Activated CD8-positive, alpha-beta memory T cell treated with anti-CD3 and anti-CD28 coated beads, Interleukin-2, amount 50 U/mL, for 24 hours (primary cell): Measurements from ENCODE around the gene DGUOK.
"Not testable (repeated sequence)": the region's sequence is repeated elsewhere in the genome, so short reads cannot be mapped to it uniquely, and the experiment has no call there.

ENCODE experiments used
- DNase-seq: peaks from one replicate; pipeline ENCODE4 v3.0.0-alpha.2; 2020; ENCODE audit errors: extremely low read depth

Gene DGUOK

DNA sequence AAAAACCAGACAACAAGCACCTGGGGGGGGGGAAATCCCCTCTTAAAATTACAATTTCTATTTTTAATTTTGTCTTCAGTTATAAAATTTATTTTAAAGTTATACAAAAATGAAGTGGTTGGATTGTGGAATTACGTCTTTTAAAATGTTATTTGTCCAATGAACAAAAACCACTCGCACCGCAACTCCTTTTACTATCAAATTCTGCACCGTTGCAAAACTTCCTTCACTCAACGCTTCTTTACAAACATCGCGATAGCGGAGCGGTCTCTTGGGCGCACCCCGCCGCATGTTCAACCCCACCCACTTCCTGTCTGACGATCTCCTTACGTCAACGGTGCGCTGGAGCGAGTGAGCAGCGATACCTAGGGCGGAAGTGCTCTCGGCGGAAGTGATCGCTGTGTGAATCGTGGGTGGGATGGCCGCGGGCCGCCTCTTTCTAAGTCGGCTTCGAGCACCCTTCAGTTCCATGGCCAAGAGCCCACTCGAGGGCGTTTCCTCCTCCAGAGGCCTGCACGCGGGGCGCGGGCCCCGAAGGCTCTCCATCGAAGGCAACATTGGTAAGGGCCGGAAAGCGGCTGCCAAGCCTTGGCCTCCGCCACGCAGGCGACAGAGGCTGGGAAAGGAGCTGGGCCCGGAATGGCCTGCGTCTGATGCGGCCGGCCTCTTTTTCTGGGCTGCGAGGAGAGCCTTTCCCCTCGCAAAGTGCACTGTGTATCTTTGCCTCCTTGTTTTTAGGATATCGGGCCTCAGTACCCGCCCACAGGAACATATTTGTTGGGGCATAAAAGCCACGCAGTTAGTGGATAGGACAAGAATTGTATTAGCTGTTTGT is at the start of gene DGUOK:
Gene DGUOK (plus strand): TSS at position 388 of the 835 bp plus-strand sequence. CDS start 31 bp downstream, at position 419.
- peak; percentile 95 for DNase-seq

DNA sequence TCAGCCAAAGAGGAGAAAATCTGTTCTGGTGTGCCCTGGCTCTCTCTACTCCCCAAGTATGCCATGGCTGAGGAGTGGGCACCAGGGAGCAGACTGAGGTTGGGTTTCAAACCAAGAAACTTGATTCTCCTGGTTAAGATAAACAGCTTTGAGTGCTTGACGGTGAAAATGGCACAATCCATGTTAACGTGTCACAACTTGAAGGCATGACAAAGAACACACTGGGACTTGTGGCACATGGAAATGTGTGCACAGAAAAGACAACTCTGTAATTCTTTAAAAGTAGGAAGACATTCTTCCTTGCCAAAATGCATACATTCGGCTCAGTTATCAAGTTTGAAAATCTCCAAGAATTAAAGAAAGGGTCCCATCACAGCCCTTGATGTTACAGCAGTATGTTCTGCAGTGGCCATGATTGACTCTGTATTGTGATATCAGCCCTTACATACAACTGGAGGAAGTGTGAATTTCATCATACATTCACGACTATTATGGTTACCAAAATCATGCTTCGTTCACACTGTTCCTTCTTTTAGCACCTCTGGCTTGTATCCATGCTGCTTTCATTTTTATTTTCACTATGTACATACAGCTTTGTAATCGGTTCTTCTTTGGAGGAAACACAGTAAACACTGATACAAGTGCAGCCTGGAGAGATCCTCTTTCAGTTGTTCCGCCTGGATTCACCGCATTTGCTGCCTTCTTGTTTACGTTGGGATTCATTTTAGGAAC is 49.4 kb upstream of the DGUOK start:
- no peak for DNase-seq

DNA sequence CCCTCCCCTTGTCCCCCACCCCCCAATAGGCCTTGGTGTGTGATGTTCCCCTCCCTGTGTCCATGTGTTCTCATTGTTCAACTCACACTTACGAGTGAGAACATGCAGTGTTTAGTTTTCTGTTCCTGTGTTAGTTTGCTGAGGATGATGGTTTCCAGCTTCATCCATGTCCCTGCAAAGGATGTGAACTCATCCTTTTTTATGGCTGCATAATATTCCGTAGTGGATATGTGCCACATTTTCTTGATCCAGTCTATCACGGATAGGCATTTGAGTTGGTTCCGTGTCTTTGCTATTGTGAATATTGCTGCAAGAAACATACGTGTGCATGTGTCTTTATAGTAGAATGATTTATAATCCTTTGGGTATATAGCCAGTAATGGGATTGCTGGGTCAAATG is 48.7 kb upstream of the DGUOK start:
- DNase-seq = not testable (repeated sequence)

DNA sequence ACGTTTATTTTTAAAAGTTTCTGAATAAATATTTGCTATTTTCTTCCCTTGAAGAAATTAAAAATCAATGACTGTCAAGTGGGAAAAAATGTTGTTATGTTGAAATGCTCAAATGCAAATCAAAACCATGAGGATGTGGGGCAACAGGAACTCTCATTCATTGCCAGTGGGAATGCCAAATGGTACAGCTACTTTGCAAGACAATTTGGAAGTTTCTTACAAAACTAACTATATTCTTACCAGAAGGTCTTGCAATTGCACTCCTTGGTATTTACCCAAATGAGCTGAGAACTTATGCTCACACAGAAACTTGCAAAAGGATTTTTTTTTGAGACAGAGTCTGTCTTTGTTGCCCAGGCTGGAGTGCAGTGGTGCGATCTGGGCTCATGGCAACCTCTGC is 41.3 kb upstream of the DGUOK start:
- DNase-seq = no peak

DNA sequence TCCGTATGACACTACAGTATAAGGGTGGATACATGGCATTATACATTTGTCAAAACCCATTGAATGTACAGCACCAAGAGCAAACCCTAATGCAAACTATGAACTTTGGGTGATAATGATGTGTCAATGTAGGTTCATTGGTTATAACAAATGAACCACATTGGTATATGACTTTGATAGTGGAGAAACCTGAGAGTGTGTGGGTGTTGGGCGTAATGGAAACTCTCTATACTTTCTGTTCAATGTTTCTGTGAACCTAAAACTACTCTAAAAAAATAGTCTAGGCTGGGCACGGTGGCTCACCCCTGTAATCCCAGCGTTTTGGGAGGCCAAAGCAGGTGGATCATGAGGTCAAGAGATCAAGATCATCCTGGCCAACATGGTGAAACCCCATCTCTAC is 40.3 kb upstream of the DGUOK start:
- DNase-seq = peak; percentile 27

DNA sequence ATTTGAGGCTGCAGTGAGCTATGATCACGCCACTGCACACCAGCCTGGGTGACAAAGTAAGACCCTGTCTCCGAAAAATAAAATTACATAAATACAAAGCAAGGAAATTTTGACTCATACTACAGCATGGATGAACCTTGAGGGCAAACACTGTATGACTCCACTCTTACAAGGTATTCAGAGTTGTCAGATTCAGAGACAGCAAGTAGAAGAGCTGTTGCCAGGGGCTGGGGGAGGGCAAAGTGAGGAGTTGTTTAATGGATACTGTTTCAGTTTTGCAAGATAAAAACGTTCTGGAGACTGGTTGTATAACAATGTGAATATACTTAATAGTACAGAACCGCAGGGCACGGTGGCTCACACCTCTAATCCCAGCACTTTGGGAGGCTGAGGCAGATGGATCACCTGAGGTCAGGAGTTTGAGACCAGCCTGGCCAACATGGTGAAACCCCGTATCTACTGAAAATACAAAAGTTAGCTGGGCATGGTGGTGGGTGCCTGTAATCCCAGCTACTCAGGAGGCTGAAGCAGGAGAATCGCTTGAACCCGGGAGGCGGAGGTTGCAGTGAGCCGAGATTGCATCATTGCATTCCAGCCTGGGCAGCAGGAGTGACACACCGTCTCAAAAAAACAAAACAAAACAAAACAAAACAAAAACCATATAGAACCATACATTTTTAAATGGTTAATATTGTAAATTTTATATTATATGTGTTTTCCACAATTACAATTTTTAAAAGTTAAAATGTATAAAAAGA is 38.9 kb upstream of the DGUOK start:
- DNase-seq = not testable (repeated sequence)

DNA sequence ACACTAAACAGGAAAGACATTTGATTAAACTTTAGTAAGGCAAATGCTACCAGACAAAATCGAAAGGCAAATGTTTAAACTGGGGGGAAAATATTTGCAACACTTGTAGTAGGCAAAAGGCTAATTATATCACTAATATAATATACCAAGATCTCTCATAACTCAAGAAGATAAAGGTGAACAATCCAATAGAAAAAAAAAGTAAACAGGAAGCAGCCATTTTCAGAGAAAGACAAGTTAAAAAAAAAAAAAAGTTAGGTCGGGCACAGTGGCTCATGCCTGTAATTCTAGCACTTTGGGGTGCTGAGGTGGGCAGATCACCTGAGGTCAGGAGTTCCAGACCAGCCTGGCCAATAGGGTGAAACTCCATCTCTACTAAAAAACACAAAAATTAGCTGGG is 38.3 kb upstream of the DGUOK start:
- no peak for DNase-seq

DNA sequence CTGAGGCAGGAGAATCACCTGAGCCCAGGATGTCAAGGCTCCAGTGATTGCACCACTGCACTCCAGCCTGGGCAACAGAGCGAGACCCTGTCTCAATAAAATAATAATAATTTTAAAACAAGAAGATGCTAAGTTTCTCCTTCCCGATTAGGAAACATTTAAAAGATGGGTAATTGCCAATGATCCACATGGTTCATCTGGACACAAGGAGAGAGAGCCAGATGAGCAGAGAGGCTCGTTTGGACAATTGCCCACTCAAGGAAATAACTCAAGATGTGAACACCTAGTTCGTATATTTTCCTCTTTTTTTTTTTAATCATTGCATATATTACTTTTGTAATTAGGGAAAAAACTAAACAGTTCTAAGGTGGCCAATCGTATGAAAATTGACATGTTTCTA is 37.5 kb upstream of the DGUOK start:
- no peak for DNase-seq

DNA sequence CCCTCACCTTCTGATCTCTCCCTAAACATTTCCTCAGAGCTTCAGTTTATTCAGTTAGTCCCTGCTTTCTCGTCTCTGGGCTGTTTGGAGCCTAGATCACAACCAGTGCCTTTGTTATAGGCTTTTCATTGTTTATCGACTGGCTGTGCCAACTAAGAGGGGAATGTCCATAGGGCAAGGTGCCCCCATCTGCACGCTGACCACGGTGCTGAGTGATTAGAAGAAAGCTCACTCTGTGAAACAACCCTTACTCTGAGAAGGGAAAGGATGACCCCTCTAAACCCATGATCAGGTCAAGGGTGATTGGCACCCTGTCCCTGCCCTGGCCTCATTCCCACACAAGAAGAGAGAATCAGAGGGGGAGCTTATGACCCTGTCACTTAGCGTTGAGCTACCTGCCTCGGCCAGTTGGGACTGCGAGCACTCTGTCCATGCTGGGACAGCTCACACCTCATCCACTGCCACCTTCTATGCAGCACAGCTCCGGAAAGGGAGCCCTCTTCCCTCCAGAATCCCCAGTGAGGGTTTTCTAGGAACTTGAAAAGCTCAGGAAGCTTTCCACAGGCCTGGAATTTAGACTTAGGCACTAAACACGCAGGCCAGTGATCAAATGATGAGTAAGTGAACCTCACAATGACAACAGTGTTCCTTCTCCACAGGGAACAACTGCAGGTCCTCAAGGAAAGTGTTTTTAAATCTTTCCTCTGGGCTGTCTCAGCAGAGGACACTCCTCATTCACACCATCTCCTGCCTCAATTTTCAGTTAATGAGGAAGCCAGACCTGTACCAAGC is 36.2 kb upstream of the DGUOK start:
- no peak for DNase-seq

DNA sequence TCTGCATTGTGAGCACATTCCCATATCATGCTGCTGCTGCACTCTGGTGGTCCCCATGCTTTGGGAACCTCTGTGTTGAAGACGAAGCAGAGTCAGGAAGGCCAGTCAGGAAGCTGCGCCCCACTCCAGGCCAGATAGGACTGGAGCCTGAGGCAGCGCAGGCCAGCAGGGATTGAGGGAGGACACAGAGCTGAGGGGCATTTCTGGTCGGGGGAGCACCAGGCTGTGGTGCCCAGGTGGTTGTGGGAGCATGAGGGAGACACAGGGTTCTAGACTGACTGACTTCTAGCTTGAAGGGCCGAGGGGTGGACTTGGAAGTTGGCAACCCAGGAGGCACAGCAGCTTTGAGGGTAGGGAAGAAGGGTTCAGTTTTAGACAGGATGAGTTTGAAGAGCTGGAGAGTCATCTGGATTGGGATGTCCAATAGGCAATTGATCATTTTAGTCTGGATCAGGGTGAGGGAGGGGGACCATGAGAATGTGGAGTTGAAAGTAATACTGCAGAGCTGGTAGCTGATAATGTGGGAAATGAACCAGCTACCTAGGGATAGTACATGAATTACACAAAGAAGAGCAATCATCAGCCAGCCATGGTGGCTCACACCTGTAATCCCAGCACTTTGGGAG is 35.3 kb upstream of the DGUOK start:
- no peak for DNase-seq

DNA sequence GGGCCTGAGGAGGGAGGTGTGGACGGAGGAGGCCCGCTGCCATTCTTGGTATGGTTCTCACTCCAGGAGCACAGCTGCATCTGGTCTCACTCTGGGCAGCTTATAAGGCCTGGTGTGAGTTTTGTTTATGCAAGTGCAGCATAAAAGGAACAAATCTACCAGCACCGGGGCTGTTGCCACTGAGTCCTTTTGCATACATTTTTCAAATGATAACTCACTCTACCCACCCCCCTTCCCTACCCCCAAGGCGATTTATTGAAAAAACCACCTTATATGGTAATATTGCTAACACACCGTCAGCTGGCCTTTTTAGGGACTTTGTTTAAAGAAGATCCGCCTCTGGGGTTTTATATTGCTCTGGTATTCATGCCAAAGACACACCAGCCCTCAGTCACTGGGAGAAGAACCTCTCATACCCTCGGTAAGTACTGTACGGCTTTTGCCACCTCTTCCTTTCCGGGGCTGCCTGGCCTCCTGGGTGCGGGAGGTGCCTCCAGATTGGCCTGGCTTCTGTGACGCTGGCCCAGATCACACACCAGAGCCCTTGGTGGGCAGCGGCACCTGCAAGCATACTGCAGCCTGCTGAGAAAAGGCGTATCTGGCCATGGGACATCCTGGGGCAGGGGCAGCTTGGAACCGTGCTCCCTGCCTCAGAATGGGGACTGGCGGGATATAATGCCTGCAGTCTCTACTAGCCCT is 33.9 kb upstream of the DGUOK start, which contains the start of gene ACTG2:
Gene ACTG2 (plus strand): TSS at position 378 of the 699 bp plus-strand sequence. CDS start 8,304 bp downstream, outside the sequence.
- DNase-seq = no peak

DNA sequence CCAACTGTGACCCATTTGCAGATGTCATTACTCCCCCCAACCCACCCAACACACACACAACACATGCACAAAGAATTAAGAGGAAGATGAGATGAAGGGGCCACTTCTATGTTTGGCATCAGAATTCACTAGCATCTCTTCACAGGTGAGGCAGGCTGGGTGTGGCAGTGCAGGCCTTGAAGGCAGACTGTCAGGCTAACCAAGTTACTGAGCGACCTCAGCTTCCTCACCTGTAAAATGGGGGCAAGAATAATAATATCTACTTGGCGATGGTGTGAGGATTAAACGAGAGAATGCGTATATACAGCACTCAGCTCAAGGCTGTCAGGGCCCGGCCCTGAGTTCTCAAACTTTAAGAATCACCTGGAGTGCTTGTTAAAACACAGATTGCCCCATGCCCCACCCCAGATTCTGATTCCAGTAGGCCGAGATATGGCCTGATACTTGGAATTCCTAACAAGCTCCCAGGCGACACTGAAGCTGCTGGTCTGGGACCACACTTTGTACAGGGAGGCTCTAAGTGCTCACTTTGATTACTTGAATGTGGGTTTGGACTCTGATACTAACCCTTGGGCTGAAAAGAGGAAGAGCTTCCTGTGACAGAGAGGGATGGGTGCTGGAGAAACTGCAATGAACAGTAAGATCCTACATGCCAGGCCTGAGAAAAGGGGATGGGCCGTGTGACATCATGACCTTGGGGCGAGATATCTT is 32.8 kb upstream of the DGUOK start:
- DNase-seq = no peak

DNA sequence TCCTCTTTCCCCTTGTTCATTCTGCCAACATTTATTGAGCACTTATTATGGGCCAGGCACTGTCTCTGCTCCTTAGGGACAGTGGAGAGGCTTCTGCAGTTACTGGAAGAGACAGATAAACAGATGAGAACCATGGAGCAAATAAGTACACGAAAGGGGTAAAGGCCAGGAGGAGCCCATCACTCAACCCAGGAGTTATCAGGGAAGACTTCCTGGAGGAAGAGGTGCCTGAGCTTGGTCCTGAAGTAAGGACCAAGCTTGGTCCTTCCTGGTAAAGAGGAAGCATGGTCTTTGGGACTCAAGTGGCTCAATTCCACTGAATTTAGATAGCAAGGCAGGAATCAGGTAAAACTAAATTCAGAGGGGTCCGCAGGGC is 32.2 kb upstream of the DGUOK start:
- no peak for DNase-seq

DNA sequence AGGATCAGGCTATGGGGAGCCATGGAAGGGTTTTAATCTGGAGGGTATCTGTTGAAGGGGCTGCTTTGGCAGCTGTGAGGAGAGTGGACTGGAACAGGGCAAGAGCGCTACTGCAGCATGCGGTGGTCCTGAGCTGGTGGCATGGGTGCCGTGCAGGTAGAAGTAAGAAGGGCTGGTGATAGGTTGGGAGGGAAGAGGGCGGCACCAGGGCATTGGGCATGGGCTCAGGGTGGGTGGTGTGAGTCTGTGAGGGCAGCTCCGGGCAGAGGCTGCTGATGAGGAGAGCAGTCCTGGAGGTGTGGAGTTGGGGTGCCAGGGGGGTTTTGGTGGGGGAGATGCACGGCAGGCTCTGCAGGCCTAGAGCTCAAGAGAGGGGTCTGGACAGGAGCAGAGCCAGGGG is 31.8 kb upstream of the DGUOK start:
- no peak for DNase-seq

DNA sequence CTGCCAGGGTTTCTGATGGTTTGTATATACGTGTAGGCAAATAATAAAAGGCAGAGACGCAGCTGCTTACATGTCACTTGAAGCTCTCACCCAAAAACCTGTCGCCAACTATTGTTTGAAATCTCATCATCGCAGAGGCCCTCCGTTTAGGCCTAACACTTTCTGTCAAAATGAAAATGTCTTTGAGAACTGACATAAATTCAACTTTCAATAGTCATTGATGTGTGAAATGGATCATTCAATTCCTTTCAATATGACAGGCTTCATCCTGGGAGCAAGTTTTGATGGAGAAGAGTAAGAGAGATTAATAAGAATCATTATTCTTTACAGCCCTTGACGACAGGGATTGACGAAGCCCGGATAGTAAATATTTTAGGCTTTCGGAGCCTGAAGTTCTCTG is 31.2 kb upstream of the DGUOK start:
- no peak for DNase-seq

DNA sequence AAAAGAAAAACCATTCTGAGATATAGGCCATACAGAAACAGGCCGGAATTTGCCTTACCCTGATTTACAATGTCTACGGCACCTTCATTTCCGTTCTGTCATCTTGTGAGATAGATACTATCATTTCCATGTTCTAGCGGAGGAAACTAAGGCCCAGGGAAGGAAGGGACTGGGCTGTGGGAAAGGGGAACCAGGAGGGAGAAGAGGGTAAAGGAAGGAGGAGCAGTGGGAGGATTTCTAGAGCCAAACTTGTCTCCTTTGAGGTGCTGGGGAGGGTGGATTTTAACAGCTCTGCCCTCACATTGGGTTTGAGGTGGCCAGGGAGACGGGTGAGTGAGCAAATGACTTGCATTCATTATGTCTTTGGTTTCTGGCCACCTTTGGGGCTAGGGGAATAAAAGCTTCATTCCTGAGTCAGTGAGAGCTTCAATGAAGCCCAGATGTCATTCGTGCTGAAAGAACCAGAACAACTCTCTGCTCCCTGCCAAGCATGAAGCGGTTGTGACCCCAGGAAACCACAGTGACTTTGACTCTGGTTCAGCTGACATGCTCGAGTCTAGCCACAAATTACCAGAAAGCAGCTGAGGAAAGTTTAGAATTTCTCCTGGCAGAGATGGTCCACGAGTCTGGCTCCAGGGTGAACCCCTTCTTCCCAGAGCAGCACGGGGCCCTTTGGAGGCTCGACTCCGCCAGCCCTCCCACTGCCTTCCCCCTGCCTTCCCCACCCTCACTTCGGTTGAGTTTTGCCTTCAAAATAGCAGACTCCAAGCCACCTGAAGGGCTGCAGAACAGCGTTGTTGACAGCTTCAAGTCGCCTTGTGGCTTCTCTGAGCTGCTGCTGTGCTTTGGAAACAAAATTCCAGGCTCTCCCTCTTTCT is 30.1 kb upstream of the DGUOK start:
- DNase-seq = no peak

DNA sequence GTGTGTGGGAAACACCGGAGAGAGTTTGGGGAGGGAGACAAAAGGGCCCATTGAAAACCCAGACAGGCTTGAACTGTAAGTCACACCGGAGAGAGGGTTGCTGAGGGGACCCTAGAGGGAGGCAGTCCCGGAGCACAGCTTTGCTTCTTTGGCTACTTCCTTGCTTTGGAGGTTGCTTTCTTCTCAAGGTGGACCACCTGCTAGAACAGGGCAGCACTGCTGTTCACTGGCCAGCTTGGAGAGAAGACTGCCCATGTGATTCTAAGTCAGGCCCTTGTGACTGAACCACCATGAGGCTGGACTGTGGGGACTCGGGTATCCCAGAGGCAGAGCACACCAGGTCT is 29.5 kb upstream of the DGUOK start:
- no peak for DNase-seq

DNA sequence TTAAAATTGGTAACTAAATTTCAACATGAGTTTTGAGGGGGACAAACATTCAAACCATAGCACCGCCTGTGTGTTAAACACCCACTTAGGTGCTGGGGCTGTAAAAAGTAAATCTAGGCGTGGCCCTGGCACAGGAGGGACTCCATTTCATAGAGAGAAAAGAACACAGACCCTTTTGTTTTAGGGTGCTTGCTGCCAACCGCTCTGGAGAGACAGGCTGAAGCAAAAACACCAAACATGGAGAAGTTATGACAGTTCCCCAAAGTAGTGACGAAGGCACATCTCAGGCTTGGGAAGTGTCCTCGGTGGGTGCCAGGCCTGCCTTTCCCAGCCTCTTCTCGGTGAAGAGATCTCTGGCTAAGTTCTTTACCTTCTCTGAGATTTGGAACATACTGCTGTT is 28.7 kb upstream of the DGUOK start:
- DNase-seq = no peak

DNA sequence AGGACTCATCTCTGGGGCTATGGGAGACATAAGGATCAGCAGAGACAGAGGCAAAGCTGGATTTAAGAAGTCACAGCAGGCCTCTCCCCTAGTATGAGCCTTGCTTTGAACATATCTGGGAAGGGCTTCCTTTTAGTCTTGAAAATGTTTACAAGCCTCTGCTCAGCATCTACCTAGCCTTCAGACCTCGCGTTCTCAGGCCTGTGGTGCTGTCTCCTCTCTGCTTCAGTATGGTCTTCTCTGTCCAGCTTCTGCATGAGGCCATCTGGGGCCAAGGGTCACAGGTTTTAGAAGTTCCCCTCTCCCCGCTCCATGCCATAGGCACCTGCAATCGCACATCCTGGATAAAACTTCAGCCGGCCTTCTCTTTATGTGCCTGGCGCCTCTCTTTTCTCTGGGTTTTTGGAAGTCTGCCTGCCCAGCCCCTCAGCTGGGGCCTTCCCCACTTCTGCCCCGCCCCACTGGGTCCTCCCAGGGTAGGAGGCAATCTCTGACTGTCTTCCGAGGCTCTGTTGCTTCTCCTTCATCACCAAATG is 26.8 kb upstream of the DGUOK start:
- no peak for DNase-seq
